GM19438 (cell line): ENCODE data around the gene SHISAL1.

Experiments used
- ATAC-seq: cut with Tn5 transposase; IDR thresholded peaks from one replicate; pipeline ENCODE4 v1.9.1; 2021; ENCODE audit warnings: low read depth; ENCODE audit not compliant: unreplicated experiment

The SHISAL1 gene

DNA sequence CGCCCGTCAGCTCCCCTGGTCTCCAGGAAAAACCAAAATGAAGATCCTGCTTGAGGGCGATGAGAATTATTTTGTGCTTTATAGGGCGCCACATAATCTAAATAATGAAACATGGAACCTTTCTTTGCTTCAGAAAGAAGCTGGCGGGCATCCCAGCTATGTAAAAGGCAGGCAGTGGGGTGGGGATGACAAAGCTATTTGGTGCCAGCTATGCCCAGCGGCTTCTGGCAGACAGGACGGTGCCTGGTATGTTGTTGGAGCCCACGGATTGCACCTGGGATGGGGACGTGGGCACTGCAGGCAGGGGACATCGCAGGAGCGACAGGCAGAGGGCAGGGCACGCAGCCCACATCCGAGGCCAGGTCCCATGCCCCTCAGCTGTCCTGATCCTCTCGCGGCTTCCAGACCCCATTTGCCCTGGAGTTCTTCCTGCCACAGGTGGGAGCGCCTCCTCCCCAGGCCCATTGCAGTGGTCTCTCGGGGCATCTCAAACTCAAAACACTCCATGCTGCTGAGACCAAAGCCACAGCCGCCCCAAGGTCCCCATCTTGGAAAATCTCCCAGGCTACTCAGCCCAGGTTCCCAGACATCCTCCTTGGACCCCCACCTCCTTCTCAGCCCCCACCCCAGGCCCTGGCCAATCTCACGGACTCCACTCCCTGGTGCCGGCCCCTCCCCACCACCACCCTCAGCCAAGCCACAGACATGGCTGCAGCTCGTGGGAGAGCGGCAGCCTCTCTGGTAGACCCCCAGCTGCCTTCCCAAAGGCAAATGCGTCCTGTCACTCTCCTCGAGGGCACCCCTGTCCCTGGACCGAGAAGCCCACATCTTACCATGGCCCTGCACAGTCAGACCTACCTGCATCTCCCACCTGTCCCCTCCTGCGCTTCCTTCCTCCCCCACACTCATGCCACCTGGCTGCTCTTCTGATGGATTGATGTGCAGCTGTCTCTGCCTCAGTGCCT, 45.7 kb downstream of the SHISAL1 start:
- ATAC-seq: no peak

GRCh38 chr22:44263547-44263946, 49.2 kb downstream of the SHISAL1 start:
- no peak for ATAC-seq

- no peak for ATAC-seq
These were observed 50.7 kb downstream of the SHISAL1 start for GRCh38 chr22:44261861-44262595.

DNA sequence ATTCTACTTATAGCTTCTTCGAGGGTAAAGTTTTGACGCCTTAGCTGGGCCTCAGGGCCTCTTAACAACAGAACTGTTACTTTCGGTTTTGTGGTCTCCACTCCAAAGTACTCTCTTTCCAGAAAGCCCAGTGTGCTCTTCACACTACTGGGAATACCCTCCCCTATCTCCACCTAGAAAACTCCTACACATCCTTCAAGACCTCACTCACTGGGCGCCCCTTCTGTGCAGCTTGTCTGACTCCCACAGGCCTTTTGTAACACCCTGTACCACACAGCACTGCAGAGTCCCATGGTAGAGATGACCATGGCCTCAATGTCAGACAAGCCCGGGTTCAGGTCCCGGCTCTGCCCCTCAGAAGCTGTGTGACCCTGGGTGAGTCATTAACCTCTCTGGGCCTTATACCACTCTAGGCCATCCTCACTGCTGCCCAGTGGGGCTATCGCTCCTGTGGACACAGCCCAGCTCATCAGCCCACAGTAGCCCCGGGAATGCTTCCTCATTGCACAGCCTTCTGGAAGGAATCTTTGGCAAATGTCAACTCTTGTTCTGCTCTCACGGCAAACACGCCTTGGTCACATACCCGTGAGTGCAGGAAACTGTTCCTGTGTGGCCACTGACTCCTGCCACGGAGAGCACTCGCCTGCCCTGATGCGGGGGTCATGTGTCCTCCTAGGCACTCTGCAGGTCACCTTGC, 51.4 kb downstream of the SHISAL1 start:
- no peak for ATAC-seq

DNA sequence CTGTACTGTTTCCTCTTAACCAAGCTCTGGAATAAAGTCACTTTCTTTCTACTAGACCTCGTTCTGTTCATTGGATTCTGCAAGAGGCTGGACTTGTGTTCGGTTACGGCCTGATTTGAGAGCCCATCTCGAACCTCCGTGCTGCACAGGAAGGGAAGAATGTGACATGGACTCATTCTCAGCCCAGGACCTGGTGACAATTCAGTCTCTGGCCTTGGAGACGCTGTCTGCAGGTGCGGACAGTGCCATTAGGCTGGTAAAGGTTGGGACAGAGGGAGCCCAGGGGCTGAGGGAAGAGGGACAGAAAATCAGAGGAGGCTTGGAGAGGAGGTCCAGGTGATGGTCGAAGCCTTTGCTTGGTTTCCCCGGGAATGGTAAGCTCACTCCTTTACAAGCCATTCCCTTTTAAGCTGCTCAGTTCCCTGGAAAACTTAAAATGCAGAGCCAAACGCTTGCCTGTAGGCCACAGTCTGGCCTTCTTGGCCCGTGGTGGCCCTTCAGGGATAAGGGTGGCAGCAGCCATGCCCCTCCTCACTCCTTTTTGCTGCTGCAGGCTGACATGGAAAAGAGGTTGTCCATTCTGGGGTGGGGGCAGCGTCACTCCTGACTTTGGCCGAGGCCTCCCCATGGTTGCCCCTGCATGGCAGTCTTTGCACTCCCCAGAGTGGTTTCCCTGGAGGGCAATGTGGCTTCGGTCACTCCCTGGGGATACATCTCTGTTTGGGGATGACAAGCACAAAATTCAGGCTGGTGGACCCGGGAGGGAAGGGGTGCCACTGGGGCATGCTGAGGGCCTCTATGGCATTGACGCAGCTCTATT, 52.3 kb downstream of the SHISAL1 start:
- ATAC-seq: no peak

DNA sequence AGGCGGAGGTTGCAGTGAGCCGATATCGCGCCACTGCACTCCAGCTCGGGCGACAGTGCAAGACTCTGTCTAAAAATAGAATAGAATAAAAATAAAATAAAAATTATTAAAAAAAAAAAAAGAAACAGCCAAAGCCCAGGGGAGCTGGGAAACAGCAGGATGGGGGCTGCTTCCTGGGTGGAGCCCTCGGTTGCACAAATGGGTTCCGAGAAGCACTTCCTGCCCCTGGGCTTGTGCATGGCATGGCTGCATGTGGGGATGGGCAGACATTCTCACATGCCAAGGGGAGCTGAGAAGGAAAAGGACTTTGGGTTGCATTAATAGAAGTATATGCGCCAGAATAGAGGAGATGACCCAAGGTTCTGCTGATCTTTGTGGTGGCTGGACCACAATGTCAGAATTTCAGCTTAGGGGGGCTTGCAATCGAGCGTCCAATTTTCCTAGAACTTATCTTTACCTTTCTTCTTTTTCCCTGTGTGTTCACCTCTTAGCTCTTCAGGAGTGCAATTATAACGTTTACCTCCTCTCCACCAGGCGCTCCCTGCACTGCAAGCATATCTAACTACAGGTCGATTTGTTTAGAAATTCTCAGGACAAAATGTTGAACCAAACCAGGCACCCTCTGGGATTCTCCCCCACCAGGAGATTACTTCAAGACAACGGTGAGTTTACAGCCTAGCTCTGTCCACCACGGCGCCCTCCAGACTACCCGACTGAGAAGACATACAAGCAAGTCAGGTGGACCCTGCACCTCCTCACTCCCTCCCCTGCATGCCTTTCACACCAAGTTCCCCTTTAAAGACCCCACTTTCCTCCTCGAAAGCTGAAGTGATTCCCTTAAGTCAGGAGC, 53.2 kb downstream of the SHISAL1 start:
- ATAC-seq: no peak

- no peak for ATAC-seq
These were observed 55.9 kb downstream of the SHISAL1 start for GRCh38 chr22:44256556-44257485.

DNA sequence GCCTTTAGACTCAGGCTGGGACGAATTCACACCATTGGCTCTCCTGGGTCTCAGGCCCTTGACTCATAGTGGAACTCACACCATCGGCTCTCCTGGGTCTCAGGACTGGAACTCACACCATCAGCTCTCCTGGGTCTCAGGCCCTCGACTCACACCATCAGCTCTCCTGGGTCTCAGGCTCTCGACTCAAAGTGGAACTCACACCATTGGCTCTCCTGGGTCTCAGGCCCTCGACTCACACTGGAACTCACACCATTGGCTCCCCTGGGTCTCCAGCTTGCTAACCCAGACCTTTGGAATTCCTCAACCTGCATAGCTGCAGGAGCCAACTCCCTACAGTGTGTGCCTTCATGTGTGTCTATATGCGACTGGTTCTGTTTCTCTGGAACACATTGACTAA, 56.7 kb downstream of the SHISAL1 start:
- no peak for ATAC-seq

DNA sequence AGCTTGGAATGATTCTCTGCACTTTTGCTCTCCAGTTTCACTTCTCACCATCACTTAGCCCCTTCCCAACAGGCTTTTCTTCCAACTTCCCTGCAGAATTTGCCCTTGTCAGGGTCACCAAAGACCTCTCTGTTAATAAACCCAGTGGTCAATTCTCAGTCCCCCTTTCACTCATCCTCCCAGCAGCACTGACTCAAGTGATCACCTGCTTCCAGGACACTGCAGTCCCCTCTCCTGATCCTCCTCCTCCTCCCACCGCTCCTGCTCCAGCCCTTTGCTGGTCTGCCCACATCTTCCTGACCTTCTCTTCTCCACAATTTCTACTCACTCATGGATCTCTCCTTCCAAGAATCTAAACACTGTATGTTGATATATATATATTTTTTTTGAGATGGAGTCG, 57.9 kb downstream of the SHISAL1 start:
- ATAC-seq: no peak

DNA sequence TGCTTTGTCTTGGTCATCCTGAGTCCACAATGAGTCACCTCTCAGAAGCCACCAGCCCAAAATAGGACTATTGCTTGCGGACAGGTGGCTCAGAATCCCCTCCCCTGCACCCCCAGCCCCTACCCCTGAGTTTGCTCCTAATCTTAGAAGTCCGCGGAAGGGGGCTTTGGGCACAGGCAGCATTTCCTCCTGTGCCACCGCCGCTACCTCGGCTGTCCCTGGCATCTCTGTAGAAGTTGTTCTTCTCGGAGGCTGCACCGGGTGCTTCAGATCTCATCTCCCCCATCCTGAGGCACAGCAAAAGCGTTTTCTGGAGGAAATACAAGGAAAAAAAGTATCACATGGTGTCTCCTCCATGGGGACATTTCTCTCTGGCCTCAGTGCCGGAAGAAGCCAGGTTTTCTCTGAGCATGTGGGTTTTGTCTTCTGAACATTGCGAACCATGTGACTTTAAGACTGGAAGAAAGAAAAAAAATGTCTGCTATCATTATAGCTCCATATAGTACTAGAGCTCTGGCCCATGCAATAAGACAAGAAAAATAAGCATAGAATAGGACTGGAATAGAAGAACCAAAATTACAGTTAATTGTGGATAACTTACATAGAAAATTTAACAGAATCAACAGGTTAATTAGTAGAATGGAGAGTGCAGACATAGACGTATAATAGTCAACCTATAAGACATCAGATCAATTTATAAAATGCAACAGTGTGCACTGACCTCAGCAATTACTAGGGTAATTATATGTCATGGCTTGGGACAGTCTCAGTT, 63.2 kb downstream of the SHISAL1 start:
- no peak for ATAC-seq

GRCh38 chr22:44248926-44249325, 63.8 kb downstream of the SHISAL1 start:
- no peak for ATAC-seq

GRCh38 chr22:44247923-44248892, 64.5 kb downstream of the SHISAL1 start:
- ATAC-seq: no peak

GRCh38 chr22:44247346-44247745, 65.4 kb downstream of the SHISAL1 start:
- ATAC-seq: no peak

GRCh38 chr22:44246615-44247326, 66.0 kb downstream of the SHISAL1 start:
- ATAC-seq: no peak

GRCh38 chr22:44245867-44246266, 66.9 kb downstream of the SHISAL1 start:
- ATAC-seq: no peak

DNA sequence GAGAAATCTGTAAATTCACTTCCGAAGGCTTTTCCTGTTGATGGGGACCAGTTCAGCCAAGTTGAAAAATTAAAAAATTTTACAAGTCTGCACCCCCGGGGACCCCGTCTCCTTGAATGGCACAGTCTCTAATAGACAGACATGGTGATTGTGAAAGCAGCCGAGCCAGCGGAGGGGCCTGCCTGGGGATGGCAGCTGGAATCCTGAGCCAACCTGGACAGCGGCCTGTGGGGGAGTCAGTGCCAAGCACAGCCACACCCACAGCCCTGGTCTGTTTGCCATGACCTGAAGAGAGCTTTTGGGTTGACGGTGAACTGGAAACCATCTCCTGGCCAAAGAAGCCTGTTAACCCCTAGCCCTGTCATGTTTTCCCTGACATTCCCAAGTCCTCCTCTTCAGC, 67.3 kb downstream of the SHISAL1 start:
- ATAC-seq: no peak
